ENCODE results near the gene PGRMC1. TPM values are rescaled to one million over a fixed set of nuclear protein-coding genes. Genes with fewer than 3 reads are reported as not detected.

The PGRMC1 gene
- 72.0 and 78.8 TPM in 2 replicates for total RNA-seq (2014; rRNA removed; shearing (Covaris generic))

GRCh38 chrX:119235872-119236622 lies at the start of gene PGRMC1:
PGRMC1 (plus strand) TSS chrX:119236285; CDS start chrX:119236364, 79 bp downstream.

Other genes with a start within 250 kb of the PGRMC1 start
- not detected in 2 replicates for gene CT47C1, start 163.3 kb upstream of the PGRMC1 start, total RNA-seq (2014; rRNA removed; shearing (Covaris generic))
- not detected in 2 replicates for gene KIAA1210, start 108.5 kb upstream of the PGRMC1 start, total RNA-seq (2014; rRNA removed; shearing (Covaris generic))
- gene SLC25A43, start 163.1 kb downstream of the PGRMC1 start, total RNA-seq (2014; rRNA removed; shearing (Covaris generic)) = 5.4 and 6.2 TPM in 2 replicates
- gene SLC25A5, start 232.2 kb downstream of the PGRMC1 start, total RNA-seq (2014; rRNA removed; shearing (Covaris generic)) = 264 and 280 TPM in 2 replicates

Data from A375 (cell line).